Measurements from ENCODE around the gene KDM6A.
"Not testable (repeated sequence)": the region's sequence is repeated elsewhere in the genome, so short reads cannot be mapped to it uniquely, and the experiment has no call there.

The KDM6A gene

GRCh38 chrX:44961817-44962607, 89.0 kb downstream of the KDM6A start:
- DNase-seq (ENCODE audit: low read depth in 2 of 2) = no peak

- DNase-seq (ENCODE audit: low read depth in 2 of 2) = no peak
Measured at GRCh38 chrX:44962944-44963343, 90.0 kb downstream of the KDM6A start.

- DNase-seq (ENCODE audit: low read depth in 2 of 2) = no peak
Measured at GRCh38 chrX:44967221-44967620, 94.2 kb downstream of the KDM6A start.

- no peak for DNase-seq (ENCODE audit: low read depth in 2 of 2)
Measured at GRCh38 chrX:44970709-44971108, 97.7 kb downstream of the KDM6A start.

GRCh38 chrX:44971674-44972073, 98.7 kb downstream of the KDM6A start:
- DNase-seq (ENCODE audit: low read depth in 2 of 2) = no peak

- DNase-seq (ENCODE audit: low read depth in 2 of 2) = no peak
Measured at GRCh38 chrX:44972132-44972531, 99.1 kb downstream of the KDM6A start.

GRCh38 chrX:44973420-44973932, 100.5 kb downstream of the KDM6A start:
- no peak for DNase-seq (ENCODE audit: low read depth in 2 of 2)

- DNase-seq (ENCODE audit: low read depth in 2 of 2) = no peak
Measured at GRCh38 chrX:44974451-44974850, 101.5 kb downstream of the KDM6A start.

GRCh38 chrX:44975666-44976263, 102.8 kb downstream of the KDM6A start:
- no peak for DNase-seq (ENCODE audit: low read depth in 2 of 2)

GRCh38 chrX:44978976-44979375, 106.0 kb downstream of the KDM6A start:
- no peak for DNase-seq (ENCODE audit: low read depth in 2 of 2)

- no peak for DNase-seq (ENCODE audit: low read depth in 2 of 2)
Measured at GRCh38 chrX:44980403-44980802, 107.4 kb downstream of the KDM6A start.

- DNase-seq (ENCODE audit: low read depth in 2 of 2) = no peak
Measured at GRCh38 chrX:44980883-44981282, 107.9 kb downstream of the KDM6A start.

GRCh38 chrX:44989995-44990770, 117.2 kb downstream of the KDM6A start:
- DNase-seq (ENCODE audit: low read depth in 2 of 2) = no peak

- DNase-seq (ENCODE audit: low read depth in 2 of 2) = no peak
Measured at GRCh38 chrX:44992775-44993174, 119.8 kb downstream of the KDM6A start.

GRCh38 chrX:44996277-44996676, 123.3 kb downstream of the KDM6A start:
- DNase-seq (ENCODE audit: low read depth in 2 of 2) = no peak

GRCh38 chrX:44997282-44997812, 124.4 kb downstream of the KDM6A start:
- no peak for DNase-seq (ENCODE audit: low read depth in 2 of 2)

- DNase-seq (ENCODE audit: low read depth in 2 of 2) = no peak
Measured at GRCh38 chrX:44997888-44998287, 124.9 kb downstream of the KDM6A start.

GRCh38 chrX:44999237-44999636, 126.2 kb downstream of the KDM6A start:
- DNase-seq (ENCODE audit: low read depth in 2 of 2) = not testable (repeated sequence)

GRCh38 chrX:44999872-45000271, 126.9 kb downstream of the KDM6A start:
- DNase-seq (ENCODE audit: low read depth in 2 of 2) = not testable (repeated sequence)

GRCh38 chrX:45001048-45001447, 128.1 kb downstream of the KDM6A start:
- DNase-seq (ENCODE audit: low read depth in 2 of 2) = no peak

GRCh38 chrX:45003085-45003484, 130.1 kb downstream of the KDM6A start:
- no peak for DNase-seq (ENCODE audit: low read depth in 2 of 2)

Measured in stimulated activated CD4-positive, alpha-beta T cell treated with anti-CD3 and anti-CD28 coated beads, Interleukin-4, amount 100 ng/mL, for 48 hours (primary cell).